ENCODE data around the gene ULBP1. TPM values are rescaled to one million over a fixed set of nuclear protein-coding genes. Genes with fewer than 3 reads are reported as not detected.
"Not testable (repeated sequence)": the region's sequence is repeated elsewhere in the genome, so short reads cannot be mapped to it uniquely, and the experiment has no call there.

Gene ULBP1, protein sequence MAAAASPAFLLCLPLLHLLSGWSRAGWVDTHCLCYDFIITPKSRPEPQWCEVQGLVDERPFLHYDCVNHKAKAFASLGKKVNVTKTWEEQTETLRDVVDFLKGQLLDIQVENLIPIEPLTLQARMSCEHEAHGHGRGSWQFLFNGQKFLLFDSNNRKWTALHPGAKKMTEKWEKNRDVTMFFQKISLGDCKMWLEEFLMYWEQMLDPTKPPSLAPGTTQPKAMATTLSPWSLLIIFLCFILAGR
- total RNA-seq, result 2.5 TPM

DNA sequence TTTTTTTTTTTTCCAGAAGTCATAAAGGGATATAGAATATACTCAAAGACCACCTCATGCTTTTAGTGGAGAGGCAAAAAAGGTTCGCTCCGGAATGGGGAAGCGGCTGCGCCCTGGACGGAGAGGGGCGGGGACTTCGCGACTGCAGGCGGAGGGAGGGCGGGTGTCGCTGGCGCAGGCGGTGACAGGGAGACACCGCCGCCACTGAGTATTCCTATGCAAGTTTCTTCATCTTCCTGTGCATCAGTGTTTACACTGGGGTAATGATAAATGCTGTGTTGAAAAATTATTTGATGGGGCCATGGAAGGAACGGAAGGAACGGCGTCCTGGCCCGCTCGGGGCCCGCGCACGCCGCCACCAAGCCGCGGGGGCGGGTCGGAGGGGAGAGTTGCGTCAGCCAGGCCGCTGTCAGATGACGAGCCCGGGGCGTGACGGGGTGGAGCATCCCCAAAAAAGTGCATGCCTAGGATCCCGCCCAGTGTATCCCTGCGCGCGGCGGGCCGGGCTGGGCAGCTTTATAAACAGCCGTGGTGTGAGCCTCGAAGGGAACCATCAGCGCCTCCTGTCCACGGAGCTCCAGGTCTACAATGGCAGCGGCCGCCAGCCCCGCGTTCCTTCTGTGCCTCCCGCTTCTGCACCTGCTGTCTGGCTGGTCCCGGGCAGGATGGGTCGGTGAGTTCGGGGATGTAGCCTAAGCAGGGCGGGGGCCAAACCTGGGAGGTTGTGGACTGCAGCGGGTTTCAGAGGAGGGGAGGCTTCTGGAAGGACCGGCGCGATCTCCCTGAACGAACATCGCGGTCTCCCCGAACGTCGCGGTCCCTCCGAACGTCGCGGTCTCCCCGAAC lies at the start of gene ULBP1:
TSS of gene ULBP1 (plus strand) at position 482 of the 846 bp plus-strand sequence. CDS start at position 589, 107 bp downstream.
- DNase-seq (ENCODE audit: low spot score), result peak; percentile 88

DNA sequence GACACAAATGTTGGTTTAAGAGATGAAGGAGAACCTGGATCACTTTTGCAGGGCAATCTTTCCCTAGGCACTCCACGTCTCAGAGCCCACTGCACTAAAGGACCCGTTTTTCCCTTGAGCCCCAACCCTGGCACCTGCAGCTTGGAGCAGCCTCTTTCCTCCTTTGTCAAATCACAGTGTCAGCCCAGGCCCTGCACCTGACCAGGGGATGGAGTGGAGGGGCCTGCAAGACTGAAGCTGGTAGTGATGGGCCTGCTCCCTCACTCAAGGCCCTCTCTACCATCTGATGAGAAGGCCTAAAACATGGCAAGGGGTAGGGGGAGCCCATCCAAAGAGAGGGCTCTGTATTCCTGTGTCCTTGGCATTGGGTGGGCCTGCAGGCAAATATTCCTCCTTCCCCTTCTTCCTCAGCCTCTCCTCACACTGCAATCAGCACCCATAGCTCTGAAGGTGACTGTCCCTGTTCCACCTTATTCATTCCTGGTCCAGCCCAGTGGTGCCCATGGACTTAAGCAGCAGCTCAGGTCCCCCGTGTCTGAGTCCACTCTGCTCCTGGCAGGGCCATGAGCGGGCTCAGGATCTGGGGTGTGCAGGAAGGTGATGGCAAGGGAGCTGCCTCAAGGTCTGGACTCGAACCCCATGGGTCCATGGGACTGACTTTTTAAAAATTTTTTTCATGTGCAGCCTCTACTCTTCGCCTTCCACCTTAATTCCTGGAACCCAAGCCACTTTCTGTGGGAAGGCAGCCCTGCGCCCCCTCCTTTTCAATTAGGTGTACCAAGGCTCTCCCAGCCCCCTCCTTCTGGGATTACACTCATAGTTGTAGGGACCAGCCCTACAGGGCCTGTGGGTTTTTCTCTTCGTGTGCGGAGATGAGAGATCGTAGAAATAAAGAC lies 47.5 kb upstream of the ULBP1 start:
- DNase-seq (ENCODE audit: low spot score), result no peak

DNA sequence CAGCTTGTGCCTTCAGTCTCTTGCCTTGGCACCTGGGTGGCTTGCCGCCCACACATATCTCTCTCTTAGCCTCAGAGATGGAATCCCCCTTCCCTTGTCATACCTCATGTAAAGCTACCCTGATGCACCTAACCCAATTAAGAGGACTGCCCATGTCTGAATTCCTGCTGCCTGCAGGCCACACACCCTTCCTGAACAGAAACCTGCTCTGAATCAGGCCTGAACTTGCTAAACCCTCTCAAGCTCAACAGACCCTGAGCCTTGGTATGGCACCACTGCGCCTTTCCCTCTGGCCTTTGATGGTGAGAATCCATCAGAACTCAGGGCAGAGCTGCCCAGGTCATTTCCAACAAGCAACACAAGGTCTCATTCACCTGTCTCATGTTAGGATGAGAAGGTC lies 46.1 kb upstream of the ULBP1 start:
- DNase-seq (ENCODE audit: low spot score), result no peak

DNA sequence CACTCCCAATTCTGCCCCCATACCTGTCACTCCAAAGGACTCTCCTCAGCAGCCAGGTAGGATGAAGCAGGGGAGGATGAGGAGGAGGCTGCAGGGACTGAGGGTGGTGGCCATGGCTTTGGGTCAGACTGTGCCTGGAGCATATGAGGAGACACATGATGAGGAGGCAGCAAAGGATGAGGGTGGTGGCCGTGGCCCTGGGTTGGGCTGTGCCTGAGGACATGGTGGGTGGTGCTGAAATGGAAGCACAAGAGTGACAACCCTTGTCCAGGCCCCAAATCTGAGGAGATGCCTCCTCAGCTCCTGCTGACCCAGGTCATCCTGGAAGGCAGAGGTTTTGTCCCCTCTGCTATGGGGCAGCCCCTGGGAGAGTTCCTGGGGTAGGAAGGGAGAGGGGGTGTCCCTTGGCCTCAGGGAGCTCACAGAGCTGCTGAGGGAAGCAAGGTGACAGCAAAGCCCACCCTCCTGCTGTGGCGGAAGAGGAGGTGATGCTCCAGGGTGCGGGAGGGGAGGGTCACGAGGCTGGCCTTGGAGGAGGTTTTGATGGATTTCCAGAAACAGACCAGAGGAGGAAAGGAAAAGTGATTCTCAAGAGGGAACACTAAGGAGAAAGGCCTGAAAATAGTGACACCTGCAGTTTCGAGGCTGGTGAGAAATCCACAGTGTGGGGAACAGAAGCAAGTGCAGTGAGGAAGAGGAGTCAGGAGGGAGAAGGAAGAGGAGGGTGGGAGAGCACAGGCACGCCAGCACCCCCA lies 45.4 kb upstream of the ULBP1 start:
- peak; percentile 23 for DNase-seq (ENCODE audit: low spot score)

DNA sequence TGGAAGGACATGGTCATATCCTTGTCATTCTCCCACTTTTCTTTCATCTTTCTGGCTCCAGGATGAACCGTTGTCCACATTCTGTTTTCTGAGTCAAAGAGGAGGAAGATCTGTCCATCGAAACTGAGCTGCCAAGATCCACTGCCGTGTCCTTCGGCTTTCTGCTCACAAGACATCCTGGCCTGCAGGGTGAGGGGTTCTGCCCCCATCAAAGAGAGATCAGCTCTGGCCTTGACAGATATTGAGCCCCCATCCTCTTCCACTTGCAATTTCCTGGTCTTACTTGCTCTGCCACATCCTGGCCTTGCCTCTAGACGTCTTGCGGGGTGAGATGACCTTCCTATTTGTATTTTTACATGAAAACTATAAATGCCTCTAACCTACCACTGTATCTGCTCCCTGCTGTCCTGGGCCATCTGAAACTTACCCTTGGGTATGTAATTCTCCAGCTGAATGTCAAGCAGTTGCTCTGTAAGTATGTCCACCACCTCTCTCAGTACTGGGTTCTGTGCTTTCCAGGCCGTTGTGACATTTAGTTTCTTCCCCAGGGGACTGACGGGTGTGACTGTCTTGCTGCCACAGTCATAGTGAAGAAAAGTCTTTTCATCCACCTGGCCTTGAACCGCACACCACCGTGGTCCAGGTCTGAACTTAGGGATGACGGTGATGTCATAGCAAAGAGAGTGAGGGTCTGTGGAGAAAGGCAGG lies 44.5 kb upstream of the ULBP1 start:
- DNase-seq (ENCODE audit: low spot score), result not testable (repeated sequence)

DNA sequence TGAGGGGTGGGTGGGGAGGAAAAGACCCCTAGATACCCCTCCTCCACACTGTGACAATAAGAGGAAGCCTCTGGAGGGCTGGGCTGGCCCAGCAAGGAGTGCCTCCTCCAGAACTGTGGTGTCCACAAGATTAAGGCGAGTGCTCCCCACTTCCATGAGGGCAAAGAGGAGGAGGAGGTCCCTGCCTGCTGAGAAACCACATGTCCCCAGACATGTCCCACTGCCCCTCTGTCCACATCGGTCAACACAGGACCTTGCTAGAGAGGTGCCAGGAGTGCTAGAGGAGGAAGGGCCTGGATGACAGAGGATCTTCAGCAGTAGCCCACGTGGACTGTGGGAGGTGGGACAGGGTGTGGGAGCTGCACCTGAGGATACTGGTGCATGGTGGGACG lies 43.9 kb upstream of the ULBP1 start:
- DNase-seq (ENCODE audit: low spot score), result peak; percentile 34

DNA sequence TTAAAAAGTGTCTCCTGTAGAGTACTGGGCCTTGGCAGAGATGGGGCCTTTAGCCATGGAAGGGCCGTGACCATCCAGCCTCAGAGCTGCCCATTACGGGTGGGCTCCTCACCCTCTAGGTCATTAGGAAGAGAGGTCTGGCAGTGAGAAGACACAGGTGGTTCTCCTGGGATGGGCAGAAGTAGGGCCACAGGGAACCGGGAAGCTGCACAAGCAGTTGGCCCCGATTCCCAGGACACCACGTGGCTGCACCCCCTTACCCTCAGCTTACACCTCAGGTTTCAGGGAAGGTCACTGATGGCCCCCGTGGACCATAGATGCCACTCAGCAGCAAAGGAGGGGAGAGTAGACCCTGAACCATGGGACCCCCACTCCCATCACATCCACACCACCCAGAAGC lies 42.4 kb upstream of the ULBP1 start:
- DNase-seq (ENCODE audit: low spot score), result peak; percentile 33

DNA sequence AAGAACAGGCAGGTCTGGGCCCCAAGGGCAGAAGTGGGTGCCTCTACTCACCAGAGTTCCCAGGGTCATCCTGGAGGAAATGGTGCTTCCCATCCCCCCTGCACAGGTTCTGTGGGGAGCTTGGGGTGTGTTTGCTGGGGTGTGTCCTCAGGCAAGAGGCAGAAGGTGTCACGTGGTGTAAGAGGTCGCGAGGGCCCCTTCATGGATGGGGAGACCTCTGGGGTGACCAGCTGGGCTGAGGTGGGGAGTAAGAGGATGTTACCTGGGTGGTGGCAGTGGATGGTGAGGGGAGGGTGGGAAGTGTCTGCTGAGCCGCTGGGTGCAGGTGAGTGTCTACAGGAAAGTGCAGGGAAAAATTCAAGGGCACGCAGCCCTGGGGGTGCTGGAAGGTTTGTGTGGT lies 41.7 kb upstream of the ULBP1 start:
- DNase-seq (ENCODE audit: low spot score), result peak; percentile 42

DNA sequence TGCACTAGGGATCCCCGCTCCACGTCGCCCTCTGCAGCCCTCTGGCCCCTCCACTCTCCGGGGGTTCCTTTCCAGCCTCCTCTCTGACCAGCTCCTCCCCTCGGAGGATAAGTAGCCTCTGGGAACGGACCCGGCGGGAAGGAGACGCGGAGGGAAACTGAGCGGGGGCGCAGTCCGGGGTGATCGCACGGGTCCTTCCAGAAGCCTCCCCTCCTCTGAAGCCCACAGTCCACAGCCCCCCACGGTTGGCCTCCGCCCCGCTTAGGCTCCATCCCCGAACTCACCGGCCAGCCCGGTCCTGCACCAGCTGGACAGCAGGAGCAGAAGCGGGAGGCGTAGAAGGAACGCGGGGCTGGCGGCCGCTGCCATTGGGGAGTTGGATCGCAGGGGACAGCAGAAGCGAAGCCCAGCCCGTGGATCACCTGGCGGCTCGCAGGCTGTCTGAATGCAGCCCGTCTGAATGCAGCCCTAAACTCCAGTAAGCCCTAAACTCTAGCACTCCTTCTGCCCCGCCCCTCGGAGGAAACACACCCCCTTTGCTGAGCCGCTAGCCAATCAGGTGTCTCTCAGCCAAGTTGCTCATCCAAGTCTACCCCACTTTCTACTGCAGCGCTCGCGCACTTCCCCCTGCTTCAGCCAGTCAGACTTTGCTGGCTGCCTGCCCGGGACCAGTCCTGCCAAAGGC lies 41.0 kb upstream of the ULBP1 start, which contains the start of gene RAET1G:
TSS of gene RAET1G (minus strand) at position 480 of the 685 bp plus-strand sequence. CDS start at position 369, 111 bp downstream.
- DNase-seq (ENCODE audit: low spot score), result peak; percentile 94

DNA sequence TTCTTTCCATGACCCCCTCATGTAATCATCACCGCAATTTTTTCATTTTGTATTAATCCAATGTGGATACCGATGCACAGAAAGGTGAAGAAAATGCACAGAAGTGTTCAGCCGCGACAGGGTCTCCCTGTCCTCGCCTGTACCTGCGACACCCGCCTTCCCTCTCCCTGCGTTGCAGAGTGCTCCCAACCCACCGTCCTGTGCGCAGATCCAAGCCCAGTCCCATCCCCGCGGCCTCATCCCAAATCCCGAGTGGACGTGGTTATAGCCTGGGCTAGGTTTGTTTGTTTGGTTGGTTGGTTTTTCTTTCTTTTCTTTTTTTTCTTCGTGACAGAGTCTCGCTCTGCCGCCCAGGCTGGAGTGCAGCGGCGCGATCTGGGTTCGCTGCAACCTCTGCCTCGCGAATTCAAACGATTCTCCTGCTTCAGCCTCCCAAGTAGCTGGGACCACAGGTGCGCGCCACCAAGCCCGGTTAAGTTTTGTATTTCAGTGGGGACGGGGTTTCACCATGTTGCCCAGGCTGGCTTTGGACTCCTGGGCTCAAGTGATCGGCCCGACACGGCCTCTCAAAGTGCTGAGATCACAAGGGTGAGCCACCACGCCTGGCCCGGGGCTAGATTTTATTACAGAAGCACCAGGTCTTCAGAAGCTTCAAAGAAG lies 40.3 kb upstream of the ULBP1 start:
- DNase-seq (ENCODE audit: low spot score), result peak; percentile 40

DNA sequence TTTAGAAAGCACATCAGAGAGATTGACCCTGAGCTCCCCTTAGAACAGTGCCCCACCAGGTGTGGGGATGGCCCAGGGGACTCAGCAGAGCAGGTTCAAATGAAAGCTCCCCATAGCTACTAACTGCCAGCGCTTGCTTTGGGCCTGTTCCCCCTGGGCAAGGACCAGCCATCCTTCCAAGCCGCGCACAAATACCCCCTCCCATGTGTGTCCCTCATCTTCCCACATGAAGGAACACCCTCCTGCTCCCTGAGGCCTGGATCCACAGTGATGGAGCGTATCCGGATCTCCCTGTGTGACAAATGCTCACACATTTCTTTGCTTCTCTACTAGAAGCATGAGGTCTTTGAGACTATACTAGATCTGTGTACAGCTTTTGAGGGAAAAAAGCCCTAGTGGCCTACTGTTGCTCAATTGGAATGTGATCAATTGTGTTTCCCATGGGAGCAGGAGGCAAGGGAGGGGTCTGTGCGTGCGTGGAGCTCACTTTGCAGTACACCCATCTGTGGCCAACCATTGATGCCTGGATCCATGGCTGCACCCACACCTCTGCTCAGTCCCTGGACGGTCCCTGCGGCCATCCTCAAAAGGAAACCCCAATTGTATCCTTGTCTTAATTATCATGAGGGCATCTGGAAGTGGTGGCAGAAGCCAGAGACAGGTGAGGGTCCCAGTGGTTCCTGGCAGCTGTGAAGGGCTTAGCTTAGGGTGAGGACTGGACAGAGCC lies 39.4 kb upstream of the ULBP1 start:
- DNase-seq (ENCODE audit: low spot score), result peak; percentile 37

DNA sequence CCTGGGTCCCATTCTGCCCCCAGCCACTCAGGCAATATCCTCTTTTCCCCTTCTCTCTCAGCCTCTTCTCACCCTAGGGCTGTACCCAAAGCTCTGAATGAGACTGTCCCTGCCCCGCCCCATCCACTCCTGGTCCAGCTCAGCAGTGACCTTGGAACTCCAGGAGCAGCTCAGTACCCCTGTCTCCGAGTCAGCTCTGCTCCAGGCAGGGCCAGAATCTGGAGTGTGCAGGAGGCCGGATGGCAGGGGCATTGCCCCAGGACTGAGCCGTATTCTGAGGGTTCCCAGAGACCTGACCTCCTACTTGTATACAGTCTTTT lies 38.9 kb upstream of the ULBP1 start:
- DNase-seq (ENCODE audit: low spot score), result peak; percentile 43

DNA sequence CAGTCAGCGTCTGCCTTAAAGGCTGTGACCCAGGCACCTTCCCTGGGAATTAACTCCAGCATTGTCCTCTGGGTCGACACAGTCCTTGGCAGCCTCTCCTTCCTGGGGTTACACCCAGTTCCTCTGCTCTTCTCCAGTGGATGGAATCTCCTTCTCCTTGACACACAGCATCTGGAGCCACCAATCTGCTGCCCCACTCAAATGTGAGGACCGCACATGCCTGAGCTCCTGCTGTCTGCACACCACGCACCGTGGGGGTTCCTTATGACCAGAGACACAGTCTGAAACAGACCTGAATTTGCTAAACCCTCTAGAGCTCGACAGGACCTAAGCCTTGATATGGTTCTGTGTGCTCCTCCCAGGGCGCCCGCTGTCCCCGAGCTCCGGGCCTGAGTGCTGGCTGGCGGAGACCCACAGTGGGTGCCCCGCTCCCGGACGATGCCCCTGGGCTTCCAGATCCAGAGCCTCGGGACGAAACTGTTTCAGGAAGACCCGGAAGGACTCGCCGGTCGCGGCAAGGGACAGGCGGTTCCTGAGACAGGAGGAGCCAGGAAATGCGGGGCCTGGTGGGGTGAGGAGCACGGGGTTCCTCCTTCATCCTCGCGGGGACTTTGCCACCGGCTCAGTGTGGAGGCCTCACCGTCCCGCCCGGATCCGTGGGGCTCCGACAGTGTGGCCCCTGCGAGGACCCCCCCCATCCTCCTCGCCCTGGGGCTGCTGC lies 38.3 kb upstream of the ULBP1 start:
- DNase-seq (ENCODE audit: low spot score), result peak; percentile 50

DNA sequence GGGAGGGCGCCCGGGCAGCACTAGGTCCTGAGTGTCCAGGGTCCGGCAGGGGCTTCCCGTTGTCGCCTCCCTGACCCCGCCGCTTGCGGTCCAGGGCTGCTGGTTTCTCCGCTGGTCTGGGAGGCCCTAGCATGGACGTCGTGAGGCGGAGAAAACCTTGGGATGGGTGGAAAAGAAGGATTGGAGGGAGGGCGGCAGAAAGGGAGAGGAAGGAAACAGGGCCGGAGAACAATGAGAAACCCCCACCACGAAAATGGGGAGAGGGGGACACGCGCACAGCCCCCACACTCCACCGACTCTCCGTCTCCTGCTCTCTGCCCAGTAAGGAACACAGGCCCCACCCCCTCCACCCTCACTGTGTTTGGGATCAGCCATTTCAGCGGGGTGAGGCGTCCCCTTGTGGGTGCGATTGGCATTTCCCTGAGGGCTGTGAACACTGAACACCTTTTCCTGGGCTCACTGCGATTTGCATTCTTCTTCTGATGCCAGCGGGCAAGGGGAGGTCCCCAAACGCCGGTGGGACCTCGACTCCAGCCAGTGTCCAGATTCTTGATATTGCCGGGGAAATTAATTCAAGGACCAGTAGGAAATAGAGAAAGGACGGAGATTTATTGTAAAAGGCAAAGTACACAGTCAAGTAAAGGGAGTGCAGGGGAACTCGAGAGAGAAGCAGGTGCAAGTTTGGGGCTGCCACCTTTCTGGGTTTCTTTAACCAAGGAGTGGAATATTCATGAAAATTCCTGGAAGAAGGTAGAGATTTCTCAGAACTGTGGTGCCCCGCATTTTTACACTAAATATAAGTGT lies 37.6 kb upstream of the ULBP1 start:
- peak; percentile 95 for DNase-seq (ENCODE audit: low spot score)

DNA sequence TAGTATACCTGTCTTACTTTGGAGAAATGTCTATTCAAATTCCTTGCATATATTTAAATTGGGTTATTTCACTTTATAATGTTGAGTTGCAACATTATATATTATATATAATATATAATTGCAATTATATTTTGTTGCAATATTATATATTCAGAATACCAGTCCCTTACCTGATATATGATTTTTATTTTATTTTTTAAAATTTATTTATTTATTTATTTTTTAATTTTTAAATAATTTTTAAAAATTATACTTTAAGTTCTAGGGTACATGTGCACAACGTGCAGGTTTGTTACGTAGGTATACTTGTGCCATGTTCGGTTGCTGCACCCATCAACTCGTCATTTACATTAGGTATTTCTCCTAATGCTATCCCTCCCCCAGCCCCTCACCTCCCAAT lies 36.7 kb upstream of the ULBP1 start:
- DNase-seq (ENCODE audit: low spot score), result not testable (repeated sequence)

DNA sequence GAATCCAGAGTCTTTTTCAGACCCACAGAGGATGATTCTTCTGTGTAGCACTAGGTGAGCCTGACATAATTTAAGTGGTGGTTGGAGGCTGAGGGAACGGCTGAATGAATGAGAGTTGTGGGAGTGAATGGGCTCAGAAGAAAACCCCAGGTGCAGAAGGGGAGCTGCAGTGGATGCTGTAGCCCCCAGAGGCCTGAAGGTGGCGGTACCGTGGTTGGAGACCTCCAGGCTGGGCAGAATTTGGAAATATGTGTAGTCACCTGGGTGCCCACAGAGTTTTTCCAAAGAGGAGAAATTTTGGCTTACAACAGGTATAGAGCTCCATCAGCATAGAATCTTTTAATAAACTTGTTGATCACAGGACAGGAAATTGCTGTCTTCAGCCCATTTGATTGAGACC lies 34.3 kb upstream of the ULBP1 start:
- DNase-seq (ENCODE audit: low spot score), result peak; percentile 22

DNA sequence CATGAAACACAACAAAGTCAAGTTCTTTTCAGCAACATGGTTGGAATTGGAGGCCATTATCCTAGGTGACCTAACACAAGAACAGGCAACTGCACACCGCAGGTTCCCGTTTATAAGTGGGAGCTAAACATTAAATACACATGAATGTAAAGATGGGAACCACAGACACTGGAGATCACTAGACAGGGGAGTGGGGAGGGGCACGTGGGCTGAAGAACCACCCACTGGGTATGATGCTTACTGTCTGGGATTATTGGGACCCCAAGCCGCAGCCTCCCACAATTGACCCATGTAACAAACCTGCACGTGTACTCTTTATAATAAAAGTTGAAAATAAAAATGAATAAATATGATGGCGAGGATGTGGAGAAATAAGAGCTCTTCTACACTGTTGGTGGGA lies 32.2 kb upstream of the ULBP1 start:
- peak; percentile 31 for DNase-seq (ENCODE audit: low spot score)

All from ureter (tissue), 1 donor.